ENCODE results near the gene TP53. TPM values are rescaled to one million over a fixed set of nuclear protein-coding genes. Genes with fewer than 3 reads are reported as not detected.

TP53 gene
- total and polyA plus RNA-seq, 2 of the 4 experiments (the other 2 are of a cell fraction) = 31.2 to 48.5 TPM

DNA sequence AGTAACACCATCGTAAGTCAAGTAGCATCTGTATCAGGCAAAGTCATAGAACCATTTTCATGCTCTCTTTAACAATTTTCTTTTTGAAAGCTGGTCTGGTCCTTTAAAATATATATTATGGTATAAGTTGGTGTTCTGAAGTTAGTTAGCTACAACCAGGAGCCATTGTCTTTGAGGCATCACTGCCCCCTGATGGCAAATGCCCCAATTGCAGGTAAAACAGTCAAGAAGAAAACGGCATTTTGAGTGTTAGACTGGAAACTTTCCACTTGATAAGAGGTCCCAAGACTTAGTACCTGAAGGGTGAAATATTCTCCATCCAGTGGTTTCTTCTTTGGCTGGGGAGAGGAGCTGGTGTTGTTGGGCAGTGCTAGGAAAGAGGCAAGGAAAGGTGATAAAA lies 14.1 kb downstream of the TP53 start:
- no peak overlapping the region for H3K4ac ChIP-seq (ENCODE audit: low read depth, low read length)
- no peak overlapping the region for H2BK20ac ChIP-seq (ENCODE audit: low read depth, low read length)
- no peak overlapping the region for H3K9ac ChIP-seq (ENCODE audit: low read depth, low read length)
- no peak overlapping the region for H2AK9ac ChIP-seq (replicated peaks; ENCODE audit: low read depth, low read length, poor library complexity)
- DNase-seq (no peak), ATAC-seq (ENCODE audit: low read depth) (no peak)
- no peak overlapping the region for H2BK120ac ChIP-seq (ENCODE audit: low read depth, low read length)
- no peak overlapping the region for H3K4me2 ChIP-seq (ENCODE audit: low read depth, low read length)
- no peak overlapping the region for H2BK5ac ChIP-seq (ENCODE audit: low read depth, low read length, poor library complexity, severe bottlenecking)
- no peaks in the 10 kb centered on the region for H4K20me1 ChIP-seq (ENCODE audit: insufficient read depth, low read length)
- H3K14ac ChIP-seq (replicated peaks; ENCODE audit: low read depth, low read length) = no peak overlapping the region
- no peak overlapping the region for H3K56ac ChIP-seq (ENCODE audit: extremely low read depth, insufficient read depth, low read length)
- POLR2A ChIA-PET (ENCODE audit: unreplicated experiment) = no interaction called here
- no peaks in the 10 kb centered on the region for H3K4me1 ChIP-seq (ENCODE audit: control insufficient read depth, insufficient read depth, low read length)
- H2AK5ac ChIP-seq (ENCODE audit: low read depth, low read length) = no peak overlapping the region
- H3K23ac ChIP-seq (ENCODE audit: low read depth, low read length) = no peak overlapping the region
- WGBS, 2 experiments (ENCODE audit: extremely low coverage in 2 of 2, insufficient read length in 1 of 2) = no CpG with 5 or more reads among the region's 2 CpGs
- peaks cover 9% of the 10 kb centered on the region for H3K9me3 ChIP-seq (ENCODE audit: control insufficient read depth, insufficient read depth, low read length)
- no peak overlapping the region for H3K18ac ChIP-seq (ENCODE audit: low read depth, low read length)
- H4K8ac ChIP-seq (ENCODE audit: low read depth in 2 of 2, low read length in 2 of 2) = no peak overlapping the region
- no peak overlapping the region for H3K27ac ChIP-seq (ENCODE audit: insufficient read depth, low read length)
- no TSS peak for BruUV-seq (replicated peaks)
- H3K36me3 ChIP-seq (ENCODE audit: control insufficient read depth, insufficient read depth, low read length) = peaks cover 55% of the 10 kb centered on the region
- no peaks in the 10 kb centered on the region; the same call in 1 of the 2 replicates for H3K9me1 ChIP-seq (ENCODE audit: insufficient read depth, low read length)
- no peak overlapping the region for H3K4me3 ChIP-seq (ENCODE audit: insufficient read depth, low read depth, low read length)
- no peak overlapping the region for H4K5ac ChIP-seq (ENCODE audit: low read depth, low read length)
- CTCF ChIA-PET = interaction anchor here (0.6 to 1.8 kb wide), 3 partner anchors 15 to 345 kb away, joined by 3 to 4 read pairs (median 3); partner anchors contain the start of gene WRAP53
- no peaks in the 10 kb centered on the region for H3K27me3 ChIP-seq (ENCODE audit: control insufficient read depth, insufficient read depth, low read length)
- dilution Hi-C loops (cut with HindIII; ENCODE audit: low sequenced_read_pairs, unreplicated experiment) = no loop called here
- no peak overlapping the region for H4K91ac ChIP-seq (ENCODE audit: insufficient read depth, low read depth, low read length)
- no peak overlapping the region for H2AFZ ChIP-seq (replicated peaks; ENCODE audit: low read length, poor library complexity)
- in situ Hi-C loops (cut with MboI; ENCODE audit: low sequenced_read_pairs) = no loop called here
- TF ChIP-seq CHD1 (IDR thresholded peaks at IDR 0.05; ENCODE audit: low read depth, low read length) = no peak
- peak; percentile 22; the same call in 1 of the 2 replicates for TF ChIP-seq RAD21 (IDR thresholded peaks at IDR 0.05; ENCODE audit: low read length)
- TF ChIP-seq MAZ (IDR thresholded peaks at IDR 0.05; ENCODE audit: borderline replicate concordance, low read depth, low read length) = no peak
- TF ChIP-seq RCOR1 (IDR thresholded peaks at IDR 0.05; ENCODE audit: insufficient replicate concordance, low read length) = no peak
- no peak for TF ChIP-seq FOS (IDR thresholded peaks at IDR 0.05; ENCODE audit: low read depth, low read length)
- TF ChIP-seq SMC3 (IDR thresholded peaks at IDR 0.05; ENCODE audit: low read depth, low read length) = no peak
- TF ChIP-seq CEBPB (IDR thresholded peaks at IDR 0.05; ENCODE audit: low read depth, low read length) = no peak
- TF ChIP-seq NFE2L2 (IDR thresholded peaks at IDR 0.05; ENCODE audit: low read depth, low read length) = no peak
- TF ChIP-seq MXI1 (IDR thresholded peaks at IDR 0.05; ENCODE audit: borderline replicate concordance, low read depth, low read length) = no peak
- TF ChIP-seq BHLHE40 (IDR thresholded peaks at IDR 0.05; ENCODE audit: low read depth, low read length) = no peak
- no peak for TF ChIP-seq POLR2A (IDR thresholded peaks at IDR 0.05; ENCODE audit: low read depth, low read length)
- TF ChIP-seq, protein P1, sequence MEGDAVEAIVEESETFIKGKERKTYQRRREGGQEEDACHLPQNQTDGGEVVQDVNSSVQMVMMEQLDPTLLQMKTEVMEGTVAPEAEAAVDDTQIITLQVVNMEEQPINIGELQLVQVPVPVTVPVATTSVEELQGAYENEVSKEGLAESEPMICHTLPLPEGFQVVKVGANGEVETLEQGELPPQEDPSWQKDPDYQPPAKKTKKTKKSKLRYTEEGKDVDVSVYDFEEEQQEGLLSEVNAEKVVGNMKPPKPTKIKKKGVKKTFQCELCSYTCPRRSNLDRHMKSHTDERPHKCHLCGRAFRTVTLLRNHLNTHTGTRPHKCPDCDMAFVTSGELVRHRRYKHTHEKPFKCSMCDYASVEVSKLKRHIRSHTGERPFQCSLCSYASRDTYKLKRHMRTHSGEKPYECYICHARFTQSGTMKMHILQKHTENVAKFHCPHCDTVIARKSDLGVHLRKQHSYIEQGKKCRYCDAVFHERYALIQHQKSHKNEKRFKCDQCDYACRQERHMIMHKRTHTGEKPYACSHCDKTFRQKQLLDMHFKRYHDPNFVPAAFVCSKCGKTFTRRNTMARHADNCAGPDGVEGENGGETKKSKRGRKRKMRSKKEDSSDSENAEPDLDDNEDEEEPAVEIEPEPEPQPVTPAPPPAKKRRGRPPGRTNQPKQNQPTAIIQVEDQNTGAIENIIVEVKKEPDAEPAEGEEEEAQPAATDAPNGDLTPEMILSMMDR (conservative IDR thresholded peaks at IDR 0.05; ENCODE audit: low read depth, low read length) = peak; percentile 38
- TF ChIP-seq, protein P2, sequence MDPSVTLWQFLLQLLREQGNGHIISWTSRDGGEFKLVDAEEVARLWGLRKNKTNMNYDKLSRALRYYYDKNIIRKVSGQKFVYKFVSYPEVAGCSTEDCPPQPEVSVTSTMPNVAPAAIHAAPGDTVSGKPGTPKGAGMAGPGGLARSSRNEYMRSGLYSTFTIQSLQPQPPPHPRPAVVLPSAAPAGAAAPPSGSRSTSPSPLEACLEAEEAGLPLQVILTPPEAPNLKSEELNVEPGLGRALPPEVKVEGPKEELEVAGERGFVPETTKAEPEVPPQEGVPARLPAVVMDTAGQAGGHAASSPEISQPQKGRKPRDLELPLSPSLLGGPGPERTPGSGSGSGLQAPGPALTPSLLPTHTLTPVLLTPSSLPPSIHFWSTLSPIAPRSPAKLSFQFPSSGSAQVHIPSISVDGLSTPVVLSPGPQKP (IDR thresholded peaks at IDR 0.05; ENCODE audit: borderline replicate concordance, low read depth, low read length) = no peak
- intact Hi-C loops (cut with micrococcal nuclease) = no loop called here
- no peak overlapping the region for H2BK15ac ChIP-seq (ENCODE audit: low read depth, low read length)
- peaks cover 7 to 14% of the 10 kb centered on the region in 2 experiments; a peak in 3 of 4 replicates for H3K79me1 ChIP-seq (ENCODE audit: low read depth in 1 of 2, low read length in 2 of 2)
